ENCODE data around the gene NTN5. TPM values are rescaled to one million over a fixed set of nuclear protein-coding genes. Genes with fewer than 3 reads are reported as not detected.
A peak's percentile ranks its signal among the peaks of the same experiment; 100 is the strongest.
"Not testable (repeated sequence)": the region's sequence is repeated elsewhere in the genome, so short reads cannot be mapped to it uniquely, and the experiment has no call there.

Gene NTN5
- polyA plus RNA-seq = 0.42 TPM
- long read RNA-seq, donor 1, partial matches to known transcripts = 12 of 12 reads
- long read RNA-seq, donor 1, other reads (novel, unspliced or antisense) = 0 of 12 reads
- long read RNA-seq, donor 2, partial matches to known transcripts = 59 of 59 reads
- long read RNA-seq, donor 2, other reads (novel, unspliced or antisense) = 0 of 59 reads
- long read RNA-seq, donor 3 = 0 reads
- long read RNA-seq, donor 4 = 0 reads
- long read RNA-seq, donor 5 = 0 reads
- long read RNA-seq, donor 6, partial matches to known transcripts = 16 of 26 reads
- long read RNA-seq, donor 6, other reads (novel, unspliced or antisense) = 10 of 26 reads
- long read RNA-seq, donor 7 = 0 reads
- long read RNA-seq, donor 8 = 0 reads
- long read RNA-seq, donor 9 = 0 reads
- long read RNA-seq, donor 10 = 0 reads
- long read RNA-seq, donor 11, partial matches to known transcripts = 9 of 16 reads
- long read RNA-seq, donor 11, other reads (novel, unspliced or antisense) = 7 of 16 reads

GRCh38 chr19:48672994-48673393 is at the start of gene NTN5:
TSS of gene NTN5 (minus strand) at chr19:48673017. CDS start at chr19:48670986, 2,031 bp downstream.
- no peak for DNase-seq
- Histone ChIP-seq H3K4me3 (ENCODE audit: low read length) (no peak within 1 kb of the TSS), H3K9me3 (ENCODE audit: control insufficient read depth, low read depth, low read length) (peaks cover 7% of the 10 kb centered on the region), H3K27me3 (ENCODE audit: control insufficient read depth, insufficient read depth, low read length) (no peaks in the 10 kb centered on the region), H3K4me1 (ENCODE audit: control insufficient read depth, insufficient read depth, low read length) (peaks cover 34% of the 10 kb centered on the region), H3K27ac (ENCODE audit: low read length) (no peak within 1 kb of the TSS), H3K36me3 (ENCODE audit: control insufficient read depth, insufficient read depth, low read length) (no peaks in the 10 kb centered on the region)
- WGBS (ENCODE audit: insufficient coverage, low lambda C conversion rate) = no CpG with 5 or more reads among the region's 25 CpGs

- H3K27ac ChIP-seq (ENCODE audit: low read length) = no peak overlapping the region
- H3K9me3 ChIP-seq (ENCODE audit: control insufficient read depth, low read depth, low read length) = peaks cover 3% of the 10 kb centered on the region
- H3K27me3 ChIP-seq (ENCODE audit: control insufficient read depth, insufficient read depth, low read length) = no peaks in the 10 kb centered on the region
- WGBS (ENCODE audit: insufficient coverage, low lambda C conversion rate) = no CpG with 5 or more reads among the region's 11 CpGs
- H3K36me3 ChIP-seq (ENCODE audit: control insufficient read depth, insufficient read depth, low read length) = no peaks in the 10 kb centered on the region
- H3K4me1 ChIP-seq (ENCODE audit: control insufficient read depth, insufficient read depth, low read length) = peaks cover 24% of the 10 kb centered on the region
- no peak for DNase-seq
- H3K4me3 ChIP-seq (ENCODE audit: low read length) = no peak overlapping the region
These were observed 49.4 kb upstream of the NTN5 start for GRCh38 chr19:48722196-48722708.

GRCh38 chr19:48720613-48721296 is 47.9 kb upstream of the NTN5 start:
- H3K27ac ChIP-seq (ENCODE audit: low read length) = peak overlapping the region; percentile 65
- H3K27me3 ChIP-seq (ENCODE audit: control insufficient read depth, insufficient read depth, low read length) = no peaks in the 10 kb centered on the region
- peak; percentile 99 to 100 for DNase-seq
- no peaks in the 10 kb centered on the region for H3K36me3 ChIP-seq (ENCODE audit: control insufficient read depth, insufficient read depth, low read length)
- WGBS (ENCODE audit: insufficient coverage, low lambda C conversion rate) = no CpG with 5 or more reads among the region's 42 CpGs
- peaks cover 3% of the 10 kb centered on the region for H3K9me3 ChIP-seq (ENCODE audit: control insufficient read depth, low read depth, low read length)
- peak overlapping the region; percentile 48 for H3K4me3 ChIP-seq (ENCODE audit: low read length)
- H3K4me1 ChIP-seq (ENCODE audit: control insufficient read depth, insufficient read depth, low read length) = peaks cover 34% of the 10 kb centered on the region

GRCh38 chr19:48720251-48720612 is 47.4 kb upstream of the NTN5 start:
- peak overlapping the region; percentile 48 for H3K4me3 ChIP-seq (ENCODE audit: low read length)
- WGBS (ENCODE audit: insufficient coverage, low lambda C conversion rate) = no CpG with 5 or more reads among the region's 12 CpGs
- peaks cover 3% of the 10 kb centered on the region for H3K9me3 ChIP-seq (ENCODE audit: control insufficient read depth, low read depth, low read length)
- DNase-seq = no peak
- peaks cover 39% of the 10 kb centered on the region for H3K4me1 ChIP-seq (ENCODE audit: control insufficient read depth, insufficient read depth, low read length)
- H3K27ac ChIP-seq (ENCODE audit: low read length) = peak overlapping the region; percentile 65
- H3K27me3 ChIP-seq (ENCODE audit: control insufficient read depth, insufficient read depth, low read length) = no peaks in the 10 kb centered on the region
- no peaks in the 10 kb centered on the region for H3K36me3 ChIP-seq (ENCODE audit: control insufficient read depth, insufficient read depth, low read length)

GRCh38 chr19:48719263-48720171 is 46.7 kb upstream of the NTN5 start, which contains the start of gene MAMSTR:
TSS of gene MAMSTR (minus strand) at chr19:48719725. CDS start at chr19:48719031, 694 bp downstream.
- DNase-seq = peak in 1 of 2 donors; percentile 59
- peaks cover 42% of the 10 kb centered on the region for H3K4me1 ChIP-seq (ENCODE audit: control insufficient read depth, insufficient read depth, low read length)
- peak within 1 kb of the TSS; percentile 48 for H3K4me3 ChIP-seq (ENCODE audit: low read length)
- H3K9me3 ChIP-seq (ENCODE audit: control insufficient read depth, low read depth, low read length) = peaks cover under 1% of the 10 kb centered on the region
- H3K36me3 ChIP-seq (ENCODE audit: control insufficient read depth, insufficient read depth, low read length) = no peaks in the 10 kb centered on the region
- peak within 1 kb of the TSS; percentile 65 for H3K27ac ChIP-seq (ENCODE audit: low read length)
- WGBS (ENCODE audit: insufficient coverage, low lambda C conversion rate) = 33% methylated on average over 1 of the region's 33 CpGs
- H3K27me3 ChIP-seq (ENCODE audit: control insufficient read depth, insufficient read depth, low read length) = no peaks in the 10 kb centered on the region

GRCh38 chr19:48718711-48719231 is 46.0 kb upstream of the NTN5 start:
- DNase-seq = no peak
- H3K4me1 ChIP-seq (ENCODE audit: control insufficient read depth, insufficient read depth, low read length) = peaks cover 42% of the 10 kb centered on the region
- no peaks in the 10 kb centered on the region for H3K27me3 ChIP-seq (ENCODE audit: control insufficient read depth, insufficient read depth, low read length)
- peak overlapping the region; percentile 10 for H3K27ac ChIP-seq (ENCODE audit: low read length)
- H3K4me3 ChIP-seq (ENCODE audit: low read length) = peak overlapping the region; percentile 48
- WGBS (ENCODE audit: insufficient coverage, low lambda C conversion rate) = no CpG with 5 or more reads among the region's 15 CpGs
- H3K9me3 ChIP-seq (ENCODE audit: control insufficient read depth, low read depth, low read length) = no peaks in the 10 kb centered on the region
- H3K36me3 ChIP-seq (ENCODE audit: control insufficient read depth, insufficient read depth, low read length) = no peaks in the 10 kb centered on the region

- H3K27me3 ChIP-seq (ENCODE audit: control insufficient read depth, insufficient read depth, low read length); DNase-seq; H3K4me3 ChIP-seq (ENCODE audit: low read length); H3K36me3 ChIP-seq (ENCODE audit: control insufficient read depth, insufficient read depth, low read length); H3K9me3 ChIP-seq (ENCODE audit: control insufficient read depth, low read depth, low read length); H3K27ac ChIP-seq (ENCODE audit: low read length): not testable (repeated sequence)
- H3K4me1 ChIP-seq (ENCODE audit: control insufficient read depth, insufficient read depth, low read length) = peaks cover 47% of the 10 kb centered on the region
- WGBS (ENCODE audit: insufficient coverage, low lambda C conversion rate) = 100% methylated on average over 3 of the region's 13 CpGs
These were observed 45.3 kb upstream of the NTN5 start for GRCh38 chr19:48718106-48718505.

- no peaks in the 10 kb centered on the region for H3K27me3 ChIP-seq (ENCODE audit: control insufficient read depth, insufficient read depth, low read length)
- DNase-seq = peak in 1 of 2 donors; percentile 74
- peak overlapping the region; percentile 7 for H3K4me3 ChIP-seq (ENCODE audit: low read length)
- H3K36me3 ChIP-seq (ENCODE audit: control insufficient read depth, insufficient read depth, low read length) = no peaks in the 10 kb centered on the region
- H3K27ac ChIP-seq (ENCODE audit: low read length) = peak overlapping the region; percentile 94
- no CpG with 5 or more reads among the region's 24 CpGs for WGBS (ENCODE audit: insufficient coverage, low lambda C conversion rate)
- no peaks in the 10 kb centered on the region for H3K9me3 ChIP-seq (ENCODE audit: control insufficient read depth, low read depth, low read length)
- H3K4me1 ChIP-seq (ENCODE audit: control insufficient read depth, insufficient read depth, low read length) = peaks cover 53% of the 10 kb centered on the region
These were observed 43.9 kb upstream of the NTN5 start for GRCh38 chr19:48716562-48717291.

- H3K4me1 ChIP-seq (ENCODE audit: control insufficient read depth, insufficient read depth, low read length) = peaks cover 53% of the 10 kb centered on the region
- H3K9me3 ChIP-seq (ENCODE audit: control insufficient read depth, low read depth, low read length) = no peaks in the 10 kb centered on the region
- peak overlapping the region; percentile 94 for H3K27ac ChIP-seq (ENCODE audit: low read length)
- H3K4me3 ChIP-seq (ENCODE audit: low read length) = peak overlapping the region; percentile 69
- peak in 1 of 2 donors; percentile 71 for DNase-seq
- 20% methylated on average over 1 of the region's 19 CpGs for WGBS (ENCODE audit: insufficient coverage, low lambda C conversion rate)
- no peaks in the 10 kb centered on the region for H3K36me3 ChIP-seq (ENCODE audit: control insufficient read depth, insufficient read depth, low read length)
- H3K27me3 ChIP-seq (ENCODE audit: control insufficient read depth, insufficient read depth, low read length) = no peaks in the 10 kb centered on the region
These were observed 42.9 kb upstream of the NTN5 start for GRCh38 chr19:48715681-48716171.

Data from large intestine (tissue), 12 donors.